ENCODE results near the gene VAT1L.

VAT1L gene

DNA sequence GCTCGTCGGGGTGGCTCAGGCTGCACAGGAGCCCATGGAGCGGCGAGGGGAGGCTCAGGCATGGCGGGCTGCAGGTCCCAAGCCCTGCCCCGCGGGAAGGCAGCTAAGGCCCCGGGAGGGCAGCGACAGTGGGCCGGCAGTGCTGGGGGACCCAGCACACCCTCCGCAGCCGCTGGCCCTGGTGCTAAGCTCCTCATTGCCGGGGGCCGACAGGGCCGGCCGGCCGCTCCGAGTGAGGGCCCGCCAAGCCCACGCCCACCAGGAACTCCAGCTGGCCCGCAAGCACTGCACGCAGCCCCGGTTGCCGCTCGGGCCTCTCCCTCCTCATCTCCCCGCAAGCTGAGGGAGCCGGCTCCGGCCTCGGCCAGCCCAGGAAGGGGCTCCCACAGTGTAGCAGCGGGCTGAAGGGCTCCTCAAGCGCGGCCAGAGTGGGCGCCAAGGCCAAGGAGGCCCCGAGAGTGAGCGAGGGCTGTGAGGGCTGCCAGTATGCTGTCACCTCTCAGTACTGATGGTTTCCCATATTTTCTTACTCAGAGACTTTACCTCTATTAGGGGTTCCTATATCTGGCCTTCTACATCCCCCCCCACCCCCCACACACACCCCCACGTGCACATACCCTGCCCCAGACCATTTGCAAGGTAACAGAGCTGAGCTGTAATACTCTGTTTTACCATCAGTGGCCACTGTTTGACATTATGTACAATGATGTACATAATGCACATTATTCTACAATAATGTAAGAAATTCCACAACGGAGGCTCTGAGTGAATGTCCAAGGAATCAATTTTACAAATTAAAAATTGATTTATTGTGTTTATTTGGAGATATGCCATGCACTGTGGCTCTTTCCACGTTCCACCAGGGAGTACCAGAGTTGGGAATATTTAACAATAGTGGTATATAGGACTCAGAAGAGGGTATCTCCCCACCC lies 3.7 kb upstream of the VAT1L start:
- no peak for DNase-seq

DNA sequence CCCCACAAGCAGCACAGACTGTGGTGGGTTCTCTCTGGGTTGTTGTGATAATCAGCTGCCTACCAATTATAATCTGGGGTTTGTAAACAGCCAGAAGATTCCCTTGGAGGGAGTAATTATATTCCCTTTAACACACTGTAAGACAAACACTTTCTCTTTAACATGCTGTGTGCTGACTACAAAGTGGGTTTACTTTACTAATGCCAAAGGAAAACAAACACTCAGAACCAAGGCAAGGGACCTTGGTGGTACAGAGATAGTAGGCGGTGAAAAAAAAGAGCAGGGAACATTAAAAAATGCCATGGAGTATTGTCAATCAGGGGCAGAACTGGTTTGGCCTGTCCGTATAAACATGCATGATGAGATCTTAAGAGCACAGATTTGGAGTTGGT lies 3.0 kb upstream of the VAT1L start:
- no peak for DNase-seq

DNA sequence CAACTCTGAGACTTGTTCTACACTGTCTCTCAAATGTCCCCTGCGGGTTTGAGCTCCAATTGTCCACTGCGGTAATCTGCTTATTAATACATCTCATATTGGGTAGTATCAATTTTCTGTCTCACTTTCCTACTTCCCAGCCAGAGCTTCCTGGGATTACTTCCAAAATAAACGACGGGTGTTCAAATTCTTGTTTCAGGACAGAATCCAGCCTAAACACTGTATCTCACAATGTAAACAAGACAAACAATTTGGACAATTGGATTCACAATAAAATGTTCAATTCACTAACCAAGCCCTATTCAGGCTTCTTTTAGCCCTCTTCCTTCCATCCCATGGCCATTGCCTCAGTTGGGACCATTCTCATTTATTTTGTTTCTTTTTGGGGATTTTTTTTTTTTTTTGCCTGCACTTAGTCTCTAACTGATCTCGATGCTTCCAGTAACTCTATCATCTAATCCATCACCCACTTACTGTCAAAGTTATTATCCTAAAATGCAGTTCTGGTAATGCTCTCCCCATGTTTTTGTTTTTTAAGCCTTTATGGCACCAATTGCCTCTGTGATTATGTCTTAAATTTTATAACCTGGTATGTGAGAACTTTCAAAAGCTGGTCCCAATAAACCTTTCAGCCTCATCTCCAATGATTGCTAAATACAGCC lies 2.0 kb upstream of the VAT1L start:
- no peak for DNase-seq

DNA sequence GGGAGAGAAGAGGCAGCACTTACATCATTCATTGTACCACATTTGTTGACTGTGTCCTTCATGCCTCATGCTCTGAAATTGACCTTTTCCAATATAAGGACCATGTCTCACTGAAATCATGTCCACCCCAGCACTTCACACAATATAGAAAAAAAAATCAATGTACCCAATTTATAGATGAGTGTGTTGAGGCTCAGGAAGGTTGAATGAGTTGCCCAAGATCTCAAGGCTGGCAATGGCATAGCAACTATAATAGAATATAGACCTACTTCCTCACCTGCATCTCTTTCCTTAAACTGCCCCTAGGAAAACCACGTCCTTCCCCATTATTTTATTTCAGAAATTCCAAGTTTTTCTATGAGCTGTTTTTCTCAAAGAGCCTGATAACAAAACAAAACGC lies 912 bp upstream of the VAT1L start:
- no peak for DNase-seq

DNA sequence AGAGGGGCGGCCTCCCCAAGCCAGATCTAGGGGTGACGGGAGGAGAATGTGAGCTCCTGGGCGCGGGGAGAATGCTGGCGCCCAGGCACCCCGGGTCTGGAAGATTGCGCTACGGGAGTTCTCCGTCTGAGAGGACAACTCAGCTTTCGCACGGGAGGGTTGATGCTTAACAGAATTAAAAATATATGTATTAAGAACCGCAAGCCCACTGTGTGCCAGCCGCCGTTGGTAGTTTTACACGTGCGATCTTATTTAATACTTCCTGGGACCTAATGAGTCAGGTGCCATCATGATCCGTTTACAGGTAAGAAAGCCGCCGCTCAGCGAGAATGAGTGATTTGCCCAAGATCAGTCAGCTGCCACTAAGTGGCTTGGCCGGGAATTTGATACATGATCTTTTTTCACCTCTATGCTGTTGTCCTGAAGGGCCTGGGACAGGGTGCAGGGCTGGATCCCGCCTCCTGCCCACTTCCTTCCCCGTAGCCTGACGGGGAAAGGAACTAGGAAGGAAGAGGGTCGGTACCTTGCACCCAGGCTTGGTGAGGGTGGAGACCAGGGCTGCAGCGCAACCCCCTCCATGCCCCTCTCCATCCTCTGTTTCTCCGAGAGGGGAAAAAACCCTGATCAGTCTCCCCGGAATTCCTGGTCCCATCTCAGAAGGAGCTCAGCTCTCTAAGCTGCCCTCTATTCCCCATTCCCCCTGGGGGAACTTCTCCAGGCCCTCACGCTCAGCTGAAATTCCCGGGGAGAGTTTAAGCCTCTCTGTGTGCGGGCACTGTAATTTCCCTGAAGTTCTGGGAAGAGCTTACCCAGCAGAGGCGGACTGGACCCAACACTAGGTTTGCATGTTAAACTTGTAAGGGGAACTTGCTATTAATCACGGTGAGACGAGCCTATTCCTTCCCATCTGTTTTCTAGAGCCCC lies 983 bp downstream of the VAT1L start:
- DNase-seq, result no peak

DNA sequence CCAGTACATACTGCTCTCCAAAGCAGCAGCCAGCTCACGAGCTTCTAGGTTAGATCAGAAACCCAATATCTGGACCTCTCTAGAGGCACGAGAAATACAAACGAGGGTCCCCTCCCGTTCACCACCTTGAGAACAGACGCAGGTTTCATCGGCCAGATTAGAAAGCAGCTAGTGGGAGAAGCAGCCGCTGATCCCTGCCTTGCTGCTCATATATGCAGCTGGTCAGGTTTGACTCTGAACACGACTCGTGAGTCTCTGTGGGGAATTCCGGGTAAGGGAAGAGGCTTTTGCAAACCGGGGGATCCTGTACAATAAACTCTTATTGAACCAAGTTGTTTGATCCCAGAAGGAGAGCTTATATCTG lies 1.6 kb downstream of the VAT1L start:
- DNase-seq, result no peak

DNA sequence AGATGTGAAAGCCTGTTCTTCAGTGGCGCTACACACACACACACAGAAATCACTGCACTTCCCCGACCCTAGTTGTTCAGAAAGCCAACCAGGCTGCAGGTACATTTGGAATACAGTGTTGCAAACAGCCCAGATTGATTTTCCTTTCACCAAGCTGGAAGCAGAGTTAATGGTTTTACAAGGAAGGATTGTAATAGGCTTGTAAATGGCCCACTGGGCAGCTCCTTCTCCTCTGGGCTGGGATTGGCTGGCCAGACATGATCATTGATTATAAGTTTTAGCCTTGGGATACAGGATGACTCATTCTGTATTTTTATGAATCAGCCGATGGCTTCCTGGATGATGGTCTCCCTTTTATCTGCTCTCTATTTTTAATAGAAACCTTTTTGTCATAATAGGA lies 2.5 kb downstream of the VAT1L start:
- no peak for DNase-seq

DNA sequence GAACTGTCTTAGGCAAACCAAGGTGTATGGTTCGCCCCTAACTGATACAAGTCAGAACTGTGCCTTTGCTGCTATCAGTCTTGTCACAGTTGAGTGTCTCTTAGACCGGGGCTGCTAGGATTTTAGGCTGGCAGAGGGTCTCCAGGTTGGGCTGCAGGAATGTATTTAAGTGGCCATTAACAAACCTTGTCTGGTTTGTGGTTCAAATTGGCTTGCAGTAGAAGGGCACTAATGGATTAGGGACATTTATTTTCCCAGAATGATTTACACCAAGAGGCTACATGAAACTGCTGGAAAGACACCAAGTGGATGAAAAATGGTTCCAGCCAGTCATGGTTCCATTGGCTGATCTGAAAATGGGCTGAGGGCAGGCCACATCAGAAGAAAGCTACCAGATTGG lies 5.1 kb downstream of the VAT1L start:
- DNase-seq, result no peak

DNA sequence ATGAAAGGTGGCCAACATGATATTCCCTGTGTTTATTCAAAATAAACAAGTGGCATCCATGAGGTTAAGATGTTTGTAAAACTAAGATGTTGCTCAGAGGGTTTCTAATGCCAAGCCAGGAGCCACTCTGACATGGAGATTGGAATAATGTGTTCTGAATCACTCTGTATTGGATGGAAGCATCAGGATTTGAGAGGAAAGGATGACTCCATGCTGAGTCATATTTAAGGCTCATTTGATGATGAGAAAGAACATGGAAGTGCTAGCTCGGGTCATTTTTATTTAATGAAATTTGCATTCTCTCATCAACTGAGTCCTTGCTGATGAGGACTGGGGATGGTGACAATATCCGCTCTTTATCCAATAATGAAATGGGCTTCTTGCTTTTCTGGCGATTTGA lies 6.2 kb downstream of the VAT1L start:
- no peak for DNase-seq

DNA sequence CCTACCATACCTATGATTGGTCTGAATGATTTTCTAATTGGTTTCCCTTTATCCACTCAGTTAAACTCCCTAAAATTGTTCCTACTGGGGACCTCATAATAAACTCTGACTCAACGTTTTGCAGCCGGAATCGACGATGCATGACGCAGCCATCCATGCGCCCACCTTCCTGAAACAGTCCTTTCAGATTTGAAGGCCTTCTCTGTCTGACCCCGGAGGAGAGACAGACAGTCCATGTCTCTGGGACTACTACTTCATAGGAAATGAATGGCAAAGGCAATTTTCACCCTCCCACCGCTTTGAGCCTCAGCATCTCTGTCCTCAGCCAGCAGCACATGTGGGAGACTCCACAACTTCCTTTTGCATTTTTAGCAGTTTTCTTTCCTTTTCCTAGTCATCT lies 13.5 kb downstream of the VAT1L start:
- DNase-seq, result no peak

DNA sequence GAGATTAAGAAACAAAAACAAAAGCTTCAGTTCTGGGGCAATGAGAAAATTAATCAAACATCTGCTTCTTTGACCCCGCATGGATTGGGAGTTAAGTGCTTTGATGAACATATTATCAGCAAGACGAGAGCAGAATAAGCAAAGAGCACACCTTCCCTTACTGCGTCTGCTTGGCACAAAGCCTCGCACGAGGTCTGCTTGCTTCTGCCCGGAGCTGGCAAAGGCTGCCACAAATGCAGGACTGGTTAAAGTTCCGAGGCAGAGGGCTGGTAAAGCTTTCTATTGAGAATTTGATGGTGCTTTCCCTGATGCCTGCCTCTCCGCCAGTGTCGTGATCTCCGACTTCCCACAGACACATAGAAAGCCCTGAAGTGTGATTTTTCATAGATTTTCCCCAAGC lies 17.0 kb downstream of the VAT1L start:
- DNase-seq, result no peak

DNA sequence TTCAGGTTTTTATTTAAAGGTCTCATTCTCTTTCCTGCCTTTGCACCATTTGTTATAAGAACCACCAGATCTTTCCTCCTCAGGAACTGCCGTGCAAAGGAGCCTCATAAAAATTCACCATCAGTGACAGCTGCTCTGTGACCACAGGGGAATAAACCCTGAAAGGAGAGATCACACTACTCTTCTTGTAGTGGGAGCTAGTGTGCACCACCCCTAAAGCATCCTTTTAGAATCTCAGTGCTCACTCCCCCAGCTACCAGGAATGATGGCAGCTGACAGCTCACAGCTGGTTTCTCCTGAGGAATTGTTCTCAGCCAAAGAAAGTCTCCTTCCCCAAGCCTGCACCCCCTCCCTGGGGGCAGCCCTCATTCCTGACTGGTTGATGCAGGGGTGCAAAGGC lies 18.7 kb downstream of the VAT1L start:
- DNase-seq, result no peak

DNA sequence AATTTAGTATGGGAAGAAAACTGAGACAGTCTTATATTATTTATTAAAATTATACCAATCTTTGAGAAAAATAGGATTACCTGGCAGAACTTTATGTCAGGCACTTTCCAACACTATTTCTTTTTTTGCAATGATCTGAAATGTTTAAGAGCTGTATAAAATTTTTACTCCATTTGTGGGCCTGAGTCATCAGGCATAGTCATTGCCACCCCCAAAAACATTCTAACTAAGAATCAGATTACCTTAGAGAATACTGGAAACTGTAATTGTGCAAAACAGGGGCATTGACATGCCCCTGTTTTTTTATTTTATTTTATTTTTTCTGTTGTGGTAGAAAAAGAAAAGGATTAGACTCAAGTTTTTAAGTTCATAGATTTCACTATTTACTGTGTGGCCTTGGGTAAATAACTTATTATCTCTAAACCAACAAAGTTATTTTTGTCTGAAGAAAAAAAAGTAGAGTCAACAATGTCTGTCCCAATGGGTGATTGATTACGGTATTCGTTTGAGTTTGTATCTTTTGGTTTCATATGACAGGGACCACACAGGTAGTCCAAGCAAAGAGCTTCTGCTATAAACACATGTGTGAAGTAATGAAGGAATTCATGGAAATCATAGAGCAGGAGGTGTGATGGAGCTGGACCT lies 24.6 kb downstream of the VAT1L start:
- no peak for DNase-seq

DNA sequence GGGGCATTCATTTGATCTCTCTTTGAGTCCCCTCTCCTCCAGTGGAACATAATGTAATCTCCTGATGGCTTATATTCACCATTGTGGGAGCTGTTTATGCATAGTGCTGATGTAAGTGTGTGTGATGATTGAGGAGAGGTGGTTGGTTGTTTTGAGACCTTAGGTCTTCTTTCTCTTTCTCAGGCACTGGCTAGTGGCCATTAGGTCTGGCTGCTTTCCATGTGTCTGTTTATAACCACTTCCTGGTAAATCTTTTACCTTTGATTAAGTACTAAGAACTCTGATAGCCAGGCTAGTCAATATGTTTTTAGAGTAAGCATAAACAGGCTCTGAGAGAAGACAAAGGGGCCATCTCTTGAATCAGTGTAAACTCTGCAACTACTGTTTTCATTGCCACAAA lies 27.9 kb downstream of the VAT1L start:
- DNase-seq, result no peak

DNA sequence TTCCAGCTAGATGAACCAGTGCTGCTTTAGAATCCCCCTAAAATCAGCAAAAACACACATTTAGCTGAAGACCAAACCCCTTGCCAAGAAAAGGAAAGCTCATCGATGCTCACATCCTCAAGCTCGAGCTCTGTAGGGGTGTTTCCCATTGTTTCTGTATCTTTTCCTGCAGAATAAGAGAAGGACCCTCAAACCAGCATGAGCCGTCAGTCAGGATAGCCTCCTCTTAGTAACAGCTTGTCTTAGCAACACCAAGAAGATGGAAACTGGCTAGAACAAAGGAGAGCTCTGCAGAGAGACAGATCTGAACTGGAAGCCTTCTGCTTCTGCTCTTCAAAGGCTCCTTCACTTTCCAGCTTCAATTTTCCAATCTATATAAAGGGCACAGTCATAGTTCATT lies 32.0 kb downstream of the VAT1L start:
- no peak for DNase-seq

DNA sequence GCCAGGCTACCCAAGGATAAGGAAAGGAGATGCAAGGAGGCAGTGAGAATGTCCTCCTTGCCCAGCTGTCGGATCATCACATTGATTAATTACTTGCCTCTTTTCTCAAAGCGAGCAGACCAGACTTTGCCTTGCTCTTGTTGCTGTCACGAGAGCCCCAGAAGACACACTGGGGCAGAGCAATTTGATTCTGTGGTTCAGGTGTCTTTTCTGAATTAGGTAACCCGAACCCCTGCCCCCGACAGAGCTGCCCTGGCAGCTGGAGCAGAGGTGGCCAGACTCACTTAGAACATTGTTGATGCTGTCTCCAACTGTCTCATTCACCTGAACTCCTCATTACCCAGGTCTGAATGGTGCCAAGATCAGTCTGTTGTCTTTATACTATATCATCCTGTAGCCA lies 34.3 kb downstream of the VAT1L start:
- DNase-seq, result no peak

DNA sequence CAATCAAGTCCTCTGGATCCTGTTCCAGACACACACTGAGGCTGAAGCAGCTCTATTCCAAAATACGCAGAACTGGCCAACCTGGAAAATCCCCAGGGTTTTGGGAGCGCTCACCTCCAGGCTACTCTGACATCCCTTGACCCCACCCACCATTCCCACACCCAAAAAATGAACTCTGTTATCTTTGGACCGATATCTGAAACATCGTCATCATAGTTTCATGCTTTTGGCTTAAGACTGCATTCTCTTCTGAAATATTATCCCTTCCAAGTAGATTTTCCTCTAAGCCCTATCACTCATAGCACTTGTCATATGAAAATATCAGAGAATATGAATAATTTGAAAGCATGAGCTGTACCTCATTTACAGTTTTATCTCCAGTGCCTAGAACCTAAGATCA lies 34.7 kb downstream of the VAT1L start:
- no peak for DNase-seq

DNA sequence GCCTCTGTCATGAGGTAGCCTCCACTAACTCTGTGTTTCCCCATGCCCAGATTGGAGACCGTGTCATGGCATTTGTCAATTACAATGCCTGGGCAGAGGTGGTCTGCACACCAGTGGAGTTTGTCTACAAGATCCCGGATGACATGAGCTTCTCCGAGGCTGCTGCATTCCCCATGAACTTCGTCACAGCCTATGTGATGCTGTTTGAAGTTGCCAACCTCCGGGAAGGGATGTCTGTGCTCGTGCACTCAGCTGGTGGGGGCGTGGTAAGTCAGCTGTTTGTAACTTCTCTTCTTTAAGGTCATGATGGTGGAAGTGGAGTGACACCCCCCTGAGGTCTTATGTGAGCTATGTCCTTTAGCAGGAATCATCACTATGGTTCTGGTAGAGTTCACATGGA lies 36.8 kb downstream of the VAT1L start:
- DNase-seq, result no peak

DNA sequence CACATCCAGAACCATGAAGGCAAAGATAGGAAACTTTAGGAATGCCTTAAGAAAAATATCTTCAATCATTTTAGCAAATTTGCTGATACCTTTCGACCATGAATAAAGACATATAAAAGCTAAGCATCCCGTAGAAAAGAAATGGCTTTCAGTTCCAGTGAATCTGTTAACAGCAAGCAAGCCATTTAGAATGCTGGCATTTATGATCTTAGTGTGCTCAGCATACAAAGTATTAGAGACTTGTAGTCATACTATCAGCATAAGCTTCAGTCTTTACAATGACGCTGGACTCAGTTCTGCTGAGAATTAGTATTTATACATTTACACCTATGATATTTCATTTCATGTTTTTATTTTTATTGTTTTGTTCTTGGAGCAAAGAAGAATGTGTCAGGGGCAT lies 38.7 kb downstream of the VAT1L start:
- no peak for DNase-seq

DNA sequence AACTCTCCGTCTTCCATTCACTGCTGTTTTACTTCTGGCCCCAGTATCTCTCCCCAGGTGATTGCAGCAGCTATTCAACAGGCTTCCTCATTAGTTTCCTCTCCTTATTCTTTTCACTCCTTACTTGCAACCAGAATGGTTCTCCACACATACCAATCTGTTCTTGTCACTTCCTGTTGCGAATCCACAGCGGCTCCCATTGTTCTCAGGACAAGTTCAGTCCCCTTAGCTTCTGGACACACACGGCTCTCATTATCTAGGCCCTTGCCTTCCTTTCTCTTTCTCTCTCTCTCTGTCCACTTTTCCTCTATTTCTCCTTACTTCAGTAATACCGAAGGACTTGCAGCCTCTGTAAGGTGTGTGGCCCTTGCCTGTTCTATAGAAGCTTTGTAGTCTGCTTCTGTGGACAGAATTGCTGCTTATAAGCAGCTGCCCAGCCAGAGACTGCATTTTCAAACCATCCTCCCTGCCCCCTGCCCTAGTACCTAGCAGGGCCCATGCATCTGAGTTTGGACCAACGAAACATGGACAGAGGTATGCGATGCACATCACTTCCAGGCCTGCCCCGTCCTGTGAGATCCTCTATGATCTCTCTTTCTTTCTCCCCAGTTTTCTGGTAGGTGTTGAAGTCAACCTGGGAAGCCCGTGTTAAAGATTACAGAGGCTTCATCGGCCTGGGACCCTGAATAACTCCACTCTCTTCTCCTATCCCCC lies 45.7 kb downstream of the VAT1L start:
- DNase-seq, result no peak

DNA sequence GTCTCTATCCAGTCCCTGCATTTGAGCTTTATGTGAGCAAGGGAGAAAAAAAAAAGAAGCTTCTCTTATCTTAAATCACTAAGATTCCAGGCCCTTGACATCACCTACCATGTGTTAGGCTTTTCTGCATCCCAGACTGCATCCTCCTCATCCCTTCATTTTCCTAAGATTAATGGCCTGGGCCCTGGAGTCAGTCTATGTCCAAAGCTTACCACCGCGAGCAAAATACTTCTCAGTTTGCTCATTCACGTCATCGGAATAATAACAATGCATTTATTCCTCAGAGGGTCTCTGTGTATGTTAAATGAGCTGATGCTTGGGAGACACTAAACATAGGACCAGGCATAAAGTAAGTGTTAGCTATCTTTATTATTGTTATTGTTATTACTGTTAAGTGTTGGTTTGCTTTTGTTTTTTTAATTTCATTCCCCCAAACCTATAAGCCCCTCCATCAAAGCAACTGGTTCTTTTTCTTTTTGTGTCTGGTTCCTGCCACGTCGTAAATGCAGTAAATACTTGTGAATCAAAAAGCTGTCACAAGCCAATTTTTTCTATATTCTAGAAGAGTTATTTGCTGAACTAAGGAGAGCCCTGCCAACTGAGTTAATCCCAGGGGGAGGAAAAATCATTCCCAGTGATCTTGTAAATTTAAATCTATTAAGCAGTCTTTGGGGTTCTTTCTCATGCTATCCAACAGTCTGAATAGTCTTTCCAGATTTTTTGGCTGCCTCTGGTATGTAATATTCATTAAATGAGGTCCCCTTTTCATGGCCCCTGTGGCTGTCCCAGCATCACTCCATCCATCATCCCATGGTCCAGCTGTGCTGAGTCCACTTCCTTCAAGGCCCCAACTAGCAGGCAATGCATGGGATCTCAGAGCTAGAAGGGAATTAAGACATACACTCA lies 46.5 kb downstream of the VAT1L start:
- no peak for DNase-seq
